ENCODE measurements around the gene FAM227A. TPM values are rescaled to one million over a fixed set of nuclear protein-coding genes. Genes with fewer than 3 reads are reported as not detected.

The FAM227A gene
- total and polyA plus RNA-seq, 2 of the 13 experiments (the other 11 are each of a cell fraction or from before 2014, with no cell fraction given), result 1.0 to 1.5 TPM

DNA sequence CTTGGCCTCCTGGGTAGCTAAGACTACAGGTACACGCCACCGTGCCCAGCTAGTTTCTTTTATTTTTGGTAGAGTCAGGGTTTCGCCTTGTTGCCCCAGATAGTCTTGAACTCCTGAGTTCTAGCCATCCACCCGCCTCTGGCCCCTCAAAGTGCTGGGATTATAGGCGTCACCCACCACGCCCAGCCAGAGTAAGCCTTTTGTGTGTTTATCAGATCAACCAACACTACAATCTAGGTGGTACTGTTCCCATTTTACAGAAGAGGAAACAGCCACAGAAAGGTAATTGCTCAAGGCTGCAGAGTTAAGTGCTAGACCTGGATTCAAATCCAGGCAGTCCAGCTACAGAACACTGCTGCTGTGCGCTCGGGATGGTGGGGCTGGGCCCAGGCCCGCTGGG lies 28.7 kb upstream of the FAM227A start (continued):
- TF ChIP-seq EP300 (IDR thresholded peaks at IDR 0.05; ENCODE audit: low read depth in 2 of 2, low read length in 2 of 2), result no peak
- no peak for TF ChIP-seq EP300 (CRISPR knock-in tag; IDR thresholded peaks at IDR 0.05; ENCODE audit: borderline replicate concordance)
- TF ChIP-seq ZNF441 (CRISPR knock-in tag; IDR thresholded peaks at IDR 0.05; ENCODE audit: borderline replicate concordance), result no peak
- TF ChIP-seq ZNF496 (CRISPR knock-in tag; IDR thresholded peaks at IDR 0.05; ENCODE audit: insufficient replicate concordance), result no peak

DNA sequence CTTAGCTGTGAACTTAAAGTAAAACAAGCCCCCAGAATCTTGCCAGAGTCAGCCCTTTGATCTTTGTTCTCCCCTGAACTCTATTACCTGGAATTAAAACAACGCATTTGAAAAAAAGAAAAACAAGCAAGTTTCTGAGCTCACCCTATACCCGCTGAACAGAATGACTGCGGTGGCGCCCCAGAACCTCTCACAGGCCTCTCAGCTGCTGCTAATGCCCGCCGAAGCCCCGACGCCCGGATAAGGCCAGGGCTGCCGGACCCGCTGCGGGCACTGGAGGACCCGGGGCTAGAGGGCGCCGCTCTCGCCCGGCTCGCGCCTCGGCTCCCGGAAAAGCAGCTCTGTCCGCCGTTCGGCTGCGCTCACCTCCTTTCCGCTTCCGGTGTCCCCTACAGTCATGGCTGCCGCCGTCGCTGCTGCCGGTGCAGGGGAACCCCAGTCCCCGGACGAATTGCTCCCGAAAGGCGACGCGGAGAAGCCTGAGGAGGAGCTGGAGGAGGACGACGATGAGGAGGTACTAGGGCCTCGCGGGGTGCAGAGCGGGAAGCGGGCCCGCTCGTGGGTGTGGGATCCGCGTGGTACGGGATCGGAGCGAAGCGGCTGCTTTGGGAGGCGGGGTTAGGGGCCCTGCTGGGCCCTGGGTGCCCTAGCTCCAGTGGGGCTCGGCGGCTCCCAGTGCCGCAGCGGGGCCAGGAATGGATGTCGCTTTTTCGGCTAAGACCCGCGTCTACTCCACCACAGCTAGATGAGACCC lies 25.6 kb upstream of the FAM227A start, which contains the start of gene TOMM22:
TSS of gene TOMM22 (plus strand) at position 376 of the 754 bp plus-strand sequence. CDS start at position 398, 22 bp downstream.
- CTCF ChIA-PET (ENCODE audit: low intra/inter-chr PET ratio, low total read pairs), result no interaction called here
- ATAC-seq, result peak; percentile 99
- in situ Hi-C loops (cut with HindIII; ENCODE audit: extremely low pct_ligation_motif_present, low pct_unique_long_range_greater_than_20kb), result no loop called here
- intact Hi-C loops (cut with micrococcal nuclease; ENCODE audit: unreplicated experiment), result no loop called here
- Histone ChIP-seq H3K4me3 (replicated peaks in 1 of 3; ENCODE audit: insufficient read depth in 1 of 3, low read depth in 2 of 3, low read length in 3 of 3) (peak within 1 kb of the TSS; percentile 98 to 99 (median 99)), H3K27ac (ENCODE audit: extremely low read length, insufficient read depth, low read length) (peak within 1 kb of the TSS; percentile 76), H3K36me3 (replicated peaks in 1 of 2; ENCODE audit: control insufficient read depth in 1 of 2, insufficient read depth in 2 of 2, low read length in 2 of 2) (peaks cover 11 to 32% of the 10 kb centered on the region in 2 experiments; a peak in 4 of 5 replicates), H3K4me1 (ENCODE audit: insufficient read depth, low read length) (peaks cover 30% of the 10 kb centered on the region), H4K20me1 (ENCODE audit: insufficient read depth, low read length) (no peaks in the 10 kb centered on the region), H2AFZ (ENCODE audit: low read length) (no peak within 1 kb of the TSS), H3K9me3 (ENCODE audit: low read length) (no peaks in the 10 kb centered on the region), H3K4me2 (ENCODE audit: low read depth, low read length) (peak within 1 kb of the TSS; percentile 94), H3K27me3 (ENCODE audit: control insufficient read depth in 1 of 2, insufficient read depth in 2 of 2, low read length in 2 of 2) (no peaks in the 10 kb centered on the region), H3K79me2 (ENCODE audit: insufficient read depth, low read length) (peaks cover 11% of the 10 kb centered on the region), H3K9ac (ENCODE audit: insufficient read depth, low read depth, low read length) (peak within 1 kb of the TSS; percentile 94)
- no peak for FAIRE-seq
- POLR2A ChIA-PET, result interaction anchor here (0.7 to 4.7 kb wide), 15 partner anchors 10 to 283 kb away, joined by 3 to 102 read pairs (median 4); partner anchors contain the start of genes GTPBP1, JOSD1, NPTXR and SUN2
- 0% methylated on average over 8 of the region's 60 CpGs for WGBS (ENCODE audit: low lambda C conversion rate)
- no TSS peak for BruUV-seq (replicated peaks)
- peak; percentile 75 for DNase-seq (ENCODE audit: low spot score)
- TF ChIP-seq RFX3 (CRISPR knock-in tag; IDR thresholded peaks at IDR 0.05) (0 out of 2 replicates have a peak, but pooled peaks have one; percentile 21), EZH2 (conservative IDR thresholded peaks at IDR 0.05; ENCODE audit: low read depth, low read length) (no peak), ZNF879 (CRISPR knock-in tag; IDR thresholded peaks at IDR 0.05) (no peak), HNRNPH1 (optimal IDR thresholded peaks at IDR 0.05; ENCODE audit: low read depth, low read length) (no peak), SPEN (CRISPR knock-in tag; IDR thresholded peaks at IDR 0.05; ENCODE audit: low read depth) (peak; percentile 99), MAZ (IDR thresholded peaks at IDR 0.05; ENCODE audit: borderline replicate concordance, low read depth, low read length) (peak; percentile 12; the same call in 1 of the 2 replicates), MAZ (CRISPR knock-in tag; IDR thresholded peaks at IDR 0.05; ENCODE audit: low read depth) (peak; percentile 88), RNF2 (conservative IDR thresholded peaks at IDR 0.05; ENCODE audit: low read depth) (0 out of 2 replicates have a peak, but pooled peaks have one; percentile 50), ZNF430 (CRISPR knock-in tag; IDR thresholded peaks at IDR 0.05) (peak; percentile 63; the same call in 1 of the 2 replicates), TRIM24 (CRISPR knock-in tag; IDR thresholded peaks at IDR 0.05) (no peak), NFIB (CRISPR knock-in tag; IDR thresholded peaks at IDR 0.05; ENCODE audit: borderline replicate concordance) (no peak)
- TF ChIP-seq, protein P1, sequence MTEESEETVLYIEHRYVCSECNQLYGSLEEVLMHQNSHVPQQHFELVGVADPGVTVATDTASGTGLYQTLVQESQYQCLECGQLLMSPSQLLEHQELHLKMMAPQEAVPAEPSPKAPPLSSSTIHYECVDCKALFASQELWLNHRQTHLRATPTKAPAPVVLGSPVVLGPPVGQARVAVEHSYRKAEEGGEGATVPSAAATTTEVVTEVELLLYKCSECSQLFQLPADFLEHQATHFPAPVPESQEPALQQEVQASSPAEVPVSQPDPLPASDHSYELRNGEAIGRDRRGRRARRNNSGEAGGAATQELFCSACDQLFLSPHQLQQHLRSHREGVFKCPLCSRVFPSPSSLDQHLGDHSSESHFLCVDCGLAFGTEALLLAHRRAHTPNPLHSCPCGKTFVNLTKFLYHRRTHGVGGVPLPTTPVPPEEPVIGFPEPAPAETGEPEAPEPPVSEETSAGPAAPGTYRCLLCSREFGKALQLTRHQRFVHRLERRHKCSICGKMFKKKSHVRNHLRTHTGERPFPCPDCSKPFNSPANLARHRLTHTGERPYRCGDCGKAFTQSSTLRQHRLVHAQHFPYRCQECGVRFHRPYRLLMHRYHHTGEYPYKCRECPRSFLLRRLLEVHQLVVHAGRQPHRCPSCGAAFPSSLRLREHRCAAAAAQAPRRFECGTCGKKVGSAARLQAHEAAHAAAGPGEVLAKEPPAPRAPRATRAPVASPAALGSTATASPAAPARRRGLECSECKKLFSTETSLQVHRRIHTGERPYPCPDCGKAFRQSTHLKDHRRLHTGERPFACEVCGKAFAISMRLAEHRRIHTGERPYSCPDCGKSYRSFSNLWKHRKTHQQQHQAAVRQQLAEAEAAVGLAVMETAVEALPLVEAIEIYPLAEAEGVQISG (CRISPR knock-in tag; IDR thresholded peaks at IDR 0.05), result peak; percentile 100
- TF ChIP-seq, protein P2, sequence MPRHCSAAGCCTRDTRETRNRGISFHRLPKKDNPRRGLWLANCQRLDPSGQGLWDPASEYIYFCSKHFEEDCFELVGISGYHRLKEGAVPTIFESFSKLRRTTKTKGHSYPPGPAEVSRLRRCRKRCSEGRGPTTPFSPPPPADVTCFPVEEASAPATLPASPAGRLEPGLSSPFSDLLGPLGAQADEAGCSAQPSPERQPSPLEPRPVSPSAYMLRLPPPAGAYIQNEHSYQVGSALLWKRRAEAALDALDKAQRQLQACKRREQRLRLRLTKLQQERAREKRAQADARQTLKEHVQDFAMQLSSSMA (CRISPR knock-in tag; IDR thresholded peaks at IDR 0.05), result peak; percentile 97
- TF ChIP-seq, protein P3, sequence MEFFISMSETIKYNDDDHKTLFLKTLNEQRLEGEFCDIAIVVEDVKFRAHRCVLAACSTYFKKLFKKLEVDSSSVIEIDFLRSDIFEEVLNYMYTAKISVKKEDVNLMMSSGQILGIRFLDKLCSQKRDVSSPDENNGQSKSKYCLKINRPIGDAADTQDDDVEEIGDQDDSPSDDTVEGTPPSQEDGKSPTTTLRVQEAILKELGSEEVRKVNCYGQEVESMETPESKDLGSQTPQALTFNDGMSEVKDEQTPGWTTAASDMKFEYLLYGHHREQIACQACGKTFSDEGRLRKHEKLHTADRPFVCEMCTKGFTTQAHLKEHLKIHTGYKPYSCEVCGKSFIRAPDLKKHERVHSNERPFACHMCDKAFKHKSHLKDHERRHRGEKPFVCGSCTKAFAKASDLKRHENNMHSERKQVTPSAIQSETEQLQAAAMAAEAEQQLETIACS (CRISPR knock-in tag; IDR thresholded peaks at IDR 0.05), result peak; percentile 72

Data from HepG2 (cell line).